IgD-negative memory B cell (primary cell): ENCODE data around the gene NSF. TPM values are rescaled to one million over a fixed set of nuclear protein-coding genes. Genes with fewer than 3 reads are reported as not detected.
"Not testable (repeated sequence)": the region's sequence is repeated elsewhere in the genome, so short reads cannot be mapped to it uniquely, and the experiment has no call there.

Source experiments
- H3K27ac Mint-ChIP-seq, 3 donors: one replicate each; pipeline ENCODE4 v1.8.0; 2020 to 2022; ENCODE audit warnings: mild to moderate bottlenecking in 3 of 3, mixed read lengths in 3 of 3, moderate library complexity in 1 of 3
- H3K27me3 Mint-ChIP-seq: one replicate; pipeline ENCODE4 v1.8.0; 2021; ENCODE audit warnings: mixed read lengths
- H3K36me3 Mint-ChIP-seq: one replicate; pipeline ENCODE4 v1.8.0; 2020; ENCODE audit warnings: mild to moderate bottlenecking, mixed read lengths
- H3K4me1 Mint-ChIP-seq, 3 donors: one replicate each; pipeline ENCODE4 v1.8.0; 2020 to 2022; ENCODE audit warnings: mixed read lengths in 3 of 3, mild to moderate bottlenecking in 1 of 3
- H3K4me3 Mint-ChIP-seq, 4 donors: one replicate each; pipeline ENCODE4 v1.8.0; 2020 to 2022; ENCODE audit warnings: mild to moderate bottlenecking in 4 of 4, mixed read lengths in 4 of 4, moderate library complexity in 3 of 4
- H3K9me3 Mint-ChIP-seq, 3 donors: one replicate each; pipeline ENCODE4 v1.8.0; 2020 to 2021; ENCODE audit warnings: mixed read lengths in 3 of 3, mild to moderate bottlenecking in 1 of 3
- polyA plus RNA-seq: library from polyadenylated mRNA; unstranded; fragments of 300-500 nt; fragmentation: Illumina TruSeq; gene quantifications from one replicate; pipeline ENCODE4 v1.2.3, GENCODE V29; 2021

Gene NSF
- polyA plus RNA-seq, 1 donor from 2014 or later = 16.5 TPM

- peaks cover 17 to 20% (median 19%) of the 10 kb centered on the region in 3 donors for H3K4me1 Mint-ChIP-seq
- no peak overlapping the region for H3K4me3 Mint-ChIP-seq
- no peaks in the 10 kb centered on the region for H3K27me3 Mint-ChIP-seq
- H3K36me3 Mint-ChIP-seq = peaks cover 13% of the 10 kb centered on the region
- peak overlapping the region in 1 of 3 donors; percentile 16 for H3K27ac Mint-ChIP-seq
- H3K9me3 Mint-ChIP-seq = no peaks in the 10 kb centered on the region
Measured at GRCh38 chr17:46751425-46751824, 161.0 kb downstream of the NSF start.

GRCh38 chr17:46753776-46754175 is 163.3 kb downstream of the NSF start:
- H3K9me3 Mint-ChIP-seq = no peaks in the 10 kb centered on the region
- H3K27me3 Mint-ChIP-seq = no peaks in the 10 kb centered on the region
- peaks cover 13% of the 10 kb centered on the region for H3K36me3 Mint-ChIP-seq
- H3K27ac Mint-ChIP-seq = no peak overlapping the region
- H3K4me1 Mint-ChIP-seq = peaks cover 8 to 15% (median 10%) of the 10 kb centered on the region in 3 donors
- no peak overlapping the region for H3K4me3 Mint-ChIP-seq

- Mint-ChIP-seq H3K4me3 (peak overlapping the region in 1 of 4 donors; percentile 29), H3K4me1 (peaks cover 0 to 5% (median 4%) of the 10 kb centered on the region in 3 donors), H3K27ac (no peak overlapping the region), H3K27me3 (no peaks in the 10 kb centered on the region), H3K36me3 (peaks cover 14% of the 10 kb centered on the region), H3K9me3 (no peaks in the 10 kb centered on the region)
Measured at GRCh38 chr17:46756081-46756735, 165.7 kb downstream of the NSF start.

- H3K27me3 Mint-ChIP-seq = no peaks in the 10 kb centered on the region
Measured at GRCh38 chr17:46756861-46757260, 166.4 kb downstream of the NSF start.

GRCh38 chr17:46757588-46757987 is 167.1 kb downstream of the NSF start:
- H3K27ac Mint-ChIP-seq = not testable (repeated sequence)
- H3K36me3 Mint-ChIP-seq = peaks cover 14% of the 10 kb centered on the region

More at GRCh38 chr17:46756861-46757260, 166.4 kb downstream of the NSF start:
- H3K27ac Mint-ChIP-seq = peak overlapping the region; percentile 17 to 50 (median 34)
- peaks cover 14% of the 10 kb centered on the region for H3K36me3 Mint-ChIP-seq
- peaks cover 0 to 5% (median 4%) of the 10 kb centered on the region in 3 donors for H3K4me1 Mint-ChIP-seq
- H3K4me3 Mint-ChIP-seq = peak overlapping the region in 2 of 4 donors; percentile 8 to 29
- no peaks in the 10 kb centered on the region for H3K9me3 Mint-ChIP-seq

GRCh38 chr17:46758614-46759013 is 168.1 kb downstream of the NSF start:
- Mint-ChIP-seq H3K9me3 (no peaks in the 10 kb centered on the region), H3K27me3 (no peaks in the 10 kb centered on the region), H3K27ac (no peak overlapping the region), H3K4me1 (peaks cover 0 to 5% (median 4%) of the 10 kb centered on the region in 3 donors), H3K36me3 (peaks cover 13% of the 10 kb centered on the region), H3K4me3 (no peak overlapping the region)

More at GRCh38 chr17:46757588-46757987, 167.1 kb downstream of the NSF start:
- H3K27me3 Mint-ChIP-seq, H3K9me3 Mint-ChIP-seq, H3K4me3 Mint-ChIP-seq, H3K4me1 Mint-ChIP-seq: not testable (repeated sequence)

GRCh38 chr17:46759141-46759540 is 168.7 kb downstream of the NSF start:
- peaks cover 0 to 5% (median 4%) of the 10 kb centered on the region in 3 donors for H3K4me1 Mint-ChIP-seq
- H3K27me3 Mint-ChIP-seq = no peaks in the 10 kb centered on the region
- no peaks in the 10 kb centered on the region for H3K9me3 Mint-ChIP-seq
- peaks cover 12% of the 10 kb centered on the region for H3K36me3 Mint-ChIP-seq
- H3K27ac Mint-ChIP-seq = no peak overlapping the region
- no peak overlapping the region for H3K4me3 Mint-ChIP-seq

- Mint-ChIP-seq H3K4me1 (peaks cover 0 to 4% (median 1%) of the 10 kb centered on the region in 3 donors), H3K4me3 (no peak overlapping the region), H3K36me3 (peaks cover 2% of the 10 kb centered on the region), H3K9me3 (no peaks in the 10 kb centered on the region), H3K27me3 (no peaks in the 10 kb centered on the region), H3K27ac (no peak overlapping the region)
Measured at GRCh38 chr17:46763416-46763815, 172.9 kb downstream of the NSF start.

GRCh38 chr17:46764000-46764708 is 173.7 kb downstream of the NSF start:
- Mint-ChIP-seq H3K9me3 (no peaks in the 10 kb centered on the region), H3K27me3 (no peaks in the 10 kb centered on the region), H3K36me3 (peaks cover under 1% of the 10 kb centered on the region), H3K27ac (peak overlapping the region in 1 of 3 donors; percentile 28), H3K4me1 (peaks cover 0 to 4% (median 1%) of the 10 kb centered on the region in 3 donors), H3K4me3 (no peak overlapping the region)

- peaks cover 0 to 4% (median 3%) of the 10 kb centered on the region in 3 donors for H3K4me1 Mint-ChIP-seq
- H3K27me3 Mint-ChIP-seq = no peaks in the 10 kb centered on the region
- no peak overlapping the region for H3K27ac Mint-ChIP-seq
- H3K4me3 Mint-ChIP-seq = no peak overlapping the region
- no peaks in the 10 kb centered on the region for H3K9me3 Mint-ChIP-seq
- no peaks in the 10 kb centered on the region for H3K36me3 Mint-ChIP-seq
Measured at GRCh38 chr17:46764709-46765401, 174.4 kb downstream of the NSF start.

GRCh38 chr17:46765453-46765852 is 175.0 kb downstream of the NSF start:
- no peaks in the 10 kb centered on the region for H3K27me3 Mint-ChIP-seq
- peaks cover 3 to 4% (median 3%) of the 10 kb centered on the region in 3 donors for H3K4me1 Mint-ChIP-seq
- H3K9me3 Mint-ChIP-seq = no peaks in the 10 kb centered on the region
- H3K27ac Mint-ChIP-seq = no peak overlapping the region
- no peaks in the 10 kb centered on the region for H3K36me3 Mint-ChIP-seq
- H3K4me3 Mint-ChIP-seq = peak overlapping the region in 1 of 4 donors; percentile 65

- peaks cover 3% of the 10 kb centered on the region for H3K27me3 Mint-ChIP-seq
- H3K27ac Mint-ChIP-seq = no peak overlapping the region
- no peaks in the 10 kb centered on the region for H3K36me3 Mint-ChIP-seq
- no peaks in the 10 kb centered on the region for H3K9me3 Mint-ChIP-seq
- no peak overlapping the region for H3K4me3 Mint-ChIP-seq
- peaks cover 3 to 6% (median 4%) of the 10 kb centered on the region in 3 donors for H3K4me1 Mint-ChIP-seq
Measured at GRCh38 chr17:46766493-46767491, 176.3 kb downstream of the NSF start.

- Mint-ChIP-seq H3K27me3 (peaks cover 3% of the 10 kb centered on the region), H3K36me3 (no peaks in the 10 kb centered on the region), H3K27ac (peak overlapping the region in 1 of 3 donors; percentile 16), H3K4me1 (peaks cover 4 to 12% (median 9%) of the 10 kb centered on the region in 3 donors), H3K9me3 (no peaks in the 10 kb centered on the region), H3K4me3 (peak overlapping the region in 2 of 4 donors; percentile 22 to 68)
Measured at GRCh38 chr17:46768540-46768870, 178.0 kb downstream of the NSF start.

GRCh38 chr17:46768896-46769295 is 178.4 kb downstream of the NSF start:
- H3K4me3 Mint-ChIP-seq = peak overlapping the region in 1 of 4 donors; percentile 49
- not testable (repeated sequence) for H3K9me3 Mint-ChIP-seq, H3K36me3 Mint-ChIP-seq, H3K27me3 Mint-ChIP-seq
- peak overlapping the region in 1 of 3 donors; percentile 16 for H3K27ac Mint-ChIP-seq
- H3K4me1 Mint-ChIP-seq = peaks cover 4 to 12% (median 9%) of the 10 kb centered on the region in 3 donors
